Fibroblast of the aortic adventitia (primary cell): ENCODE results near the gene MARK2. TPM values are rescaled to one million over a fixed set of nuclear protein-coding genes. Genes with fewer than 3 reads are reported as not detected.

Source experiments
- DNase-seq: peaks from one replicate; pipeline ENCODE4 v3.0.0-alpha.2; 2010; ENCODE audit warnings: low read depth
- H3K4me3 ChIP-seq: 2 replicates; pipeline ENCODE4 v1.5.1; 2011; ENCODE audit warnings: low read depth, mild to moderate bottlenecking, control low read depth, low read length, moderate library complexity
- total RNA-seq: library from RNA; depleted of rRNA; stranded (reverse); fragments of >200 nt; gene quantifications from 2 replicates; pipeline ENCODE4 v1.2.3, GENCODE V29; 2012; ENCODE audit warnings: low replicate concordance
- TF ChIP-seq, protein P1 (sequence below): IDR thresholded peaks from 2 replicates; pipeline ENCODE4 v1.5.1; 2011; ENCODE audit warnings: mild to moderate bottlenecking, low read length, control low read depth, inconsistent platforms; ENCODE audit not compliant: insufficient read depth

Gene MARK2
- total RNA-seq, 1 donor: 12.7 TPM

DNA sequence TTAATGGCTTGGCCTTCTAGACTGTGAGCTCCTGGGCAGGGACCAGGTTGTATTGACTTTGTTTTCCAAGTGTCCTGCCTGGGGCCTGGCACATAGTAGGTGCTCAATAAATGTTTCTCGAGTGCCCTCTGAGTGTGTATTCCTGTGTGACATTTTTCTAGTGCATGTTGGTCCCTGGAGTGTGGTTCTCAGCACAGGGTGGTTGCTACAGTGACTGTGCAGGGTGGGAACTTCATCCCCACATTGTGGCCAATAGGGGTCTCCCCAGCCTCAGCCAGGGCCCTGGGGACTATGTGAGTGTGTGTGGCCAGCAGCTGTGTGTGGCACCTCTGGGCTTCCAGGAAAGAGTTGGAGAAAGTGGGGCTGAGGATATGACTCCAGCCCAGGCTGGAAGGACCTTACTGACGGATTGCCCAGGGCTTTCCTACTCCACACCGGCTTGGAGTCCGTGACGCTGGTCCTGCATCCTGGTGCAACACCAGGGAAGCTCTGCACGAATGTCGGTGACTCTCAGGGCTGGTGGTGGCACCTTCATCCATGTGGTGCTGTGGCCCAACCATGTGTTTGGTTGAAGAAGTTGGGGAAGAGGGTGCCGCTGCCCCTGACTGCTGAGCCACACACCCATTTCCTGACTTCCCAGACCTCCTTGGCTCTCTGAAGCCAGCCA, 9.0 kb upstream of the MARK2 start:
- TF ChIP-seq, protein P1, sequence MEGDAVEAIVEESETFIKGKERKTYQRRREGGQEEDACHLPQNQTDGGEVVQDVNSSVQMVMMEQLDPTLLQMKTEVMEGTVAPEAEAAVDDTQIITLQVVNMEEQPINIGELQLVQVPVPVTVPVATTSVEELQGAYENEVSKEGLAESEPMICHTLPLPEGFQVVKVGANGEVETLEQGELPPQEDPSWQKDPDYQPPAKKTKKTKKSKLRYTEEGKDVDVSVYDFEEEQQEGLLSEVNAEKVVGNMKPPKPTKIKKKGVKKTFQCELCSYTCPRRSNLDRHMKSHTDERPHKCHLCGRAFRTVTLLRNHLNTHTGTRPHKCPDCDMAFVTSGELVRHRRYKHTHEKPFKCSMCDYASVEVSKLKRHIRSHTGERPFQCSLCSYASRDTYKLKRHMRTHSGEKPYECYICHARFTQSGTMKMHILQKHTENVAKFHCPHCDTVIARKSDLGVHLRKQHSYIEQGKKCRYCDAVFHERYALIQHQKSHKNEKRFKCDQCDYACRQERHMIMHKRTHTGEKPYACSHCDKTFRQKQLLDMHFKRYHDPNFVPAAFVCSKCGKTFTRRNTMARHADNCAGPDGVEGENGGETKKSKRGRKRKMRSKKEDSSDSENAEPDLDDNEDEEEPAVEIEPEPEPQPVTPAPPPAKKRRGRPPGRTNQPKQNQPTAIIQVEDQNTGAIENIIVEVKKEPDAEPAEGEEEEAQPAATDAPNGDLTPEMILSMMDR: peak; percentile 9
- DNase-seq: peak; percentile 18

DNA sequence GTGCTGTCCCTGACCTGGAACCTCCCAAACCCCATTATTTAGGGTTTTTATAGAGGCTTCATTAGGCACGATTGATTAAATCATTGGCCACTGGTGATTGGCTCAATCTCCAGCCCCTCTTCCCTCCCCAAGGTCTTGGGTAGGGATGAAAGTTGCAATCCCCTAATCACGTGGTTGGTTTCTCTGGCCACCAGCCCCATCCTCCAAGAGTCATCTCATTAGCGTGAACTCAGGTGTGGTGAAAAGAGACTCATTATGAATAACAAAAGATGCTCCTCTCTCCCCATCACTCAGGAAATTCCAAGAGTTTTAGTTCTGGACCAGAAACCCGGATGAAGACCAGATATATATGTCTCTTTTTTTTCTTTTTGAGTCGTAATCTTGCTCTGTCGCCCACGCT, 7.6 kb upstream of the MARK2 start:
- TF ChIP-seq, protein P1: no peak
- DNase-seq: no peak

More for the DNA sequence above, 9.0 kb upstream of the MARK2 start:
- H3K4me3 ChIP-seq: no peak overlapping the region

DNA sequence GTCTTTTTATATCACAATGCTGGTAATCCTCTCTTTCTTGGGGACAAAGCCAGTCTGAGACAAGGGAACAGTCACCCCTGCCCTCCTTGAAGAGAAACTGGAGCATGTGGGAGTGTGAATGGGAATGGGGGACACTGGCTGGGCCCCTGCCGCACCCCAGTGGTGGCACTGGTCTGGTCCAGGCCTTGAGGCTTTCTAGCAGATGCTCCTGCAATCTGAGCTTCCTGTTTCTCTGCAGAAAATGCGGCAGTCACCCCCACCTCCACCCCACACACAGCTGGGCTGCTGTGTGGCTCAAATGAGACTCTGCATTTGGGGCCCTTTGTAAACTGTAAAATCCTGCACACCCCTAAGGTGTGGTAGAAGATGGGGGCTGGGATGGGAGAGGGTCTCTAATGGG, 6.6 kb upstream of the MARK2 start:
- TF ChIP-seq, protein P1: no peak
- no peak overlapping the region for H3K4me3 ChIP-seq
- DNase-seq: no peak

More for the DNA sequence above, 7.6 kb upstream of the MARK2 start:
- no peak overlapping the region for H3K4me3 ChIP-seq

DNA sequence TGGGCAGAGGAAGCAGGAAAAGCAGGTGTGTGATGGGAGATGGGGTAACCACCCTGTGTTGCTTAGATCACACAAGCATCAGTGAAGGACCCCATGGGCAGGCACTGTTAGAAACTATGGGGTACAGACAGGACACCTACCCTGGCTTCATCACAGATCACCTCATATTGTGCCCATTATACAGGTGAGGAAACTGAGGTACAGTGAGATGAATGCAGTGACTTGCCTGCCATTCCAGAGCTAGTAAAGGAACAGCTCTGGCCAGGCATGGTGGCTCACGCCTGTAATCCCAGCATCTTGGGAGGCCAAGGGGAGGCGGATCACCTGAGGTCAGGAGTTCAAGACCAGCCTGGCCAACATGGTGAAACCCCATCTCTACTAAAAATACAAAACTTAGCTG, 5.9 kb upstream of the MARK2 start:
- TF ChIP-seq, protein P1: no peak
- no peak for DNase-seq
- no peak overlapping the region for H3K4me3 ChIP-seq

DNA sequence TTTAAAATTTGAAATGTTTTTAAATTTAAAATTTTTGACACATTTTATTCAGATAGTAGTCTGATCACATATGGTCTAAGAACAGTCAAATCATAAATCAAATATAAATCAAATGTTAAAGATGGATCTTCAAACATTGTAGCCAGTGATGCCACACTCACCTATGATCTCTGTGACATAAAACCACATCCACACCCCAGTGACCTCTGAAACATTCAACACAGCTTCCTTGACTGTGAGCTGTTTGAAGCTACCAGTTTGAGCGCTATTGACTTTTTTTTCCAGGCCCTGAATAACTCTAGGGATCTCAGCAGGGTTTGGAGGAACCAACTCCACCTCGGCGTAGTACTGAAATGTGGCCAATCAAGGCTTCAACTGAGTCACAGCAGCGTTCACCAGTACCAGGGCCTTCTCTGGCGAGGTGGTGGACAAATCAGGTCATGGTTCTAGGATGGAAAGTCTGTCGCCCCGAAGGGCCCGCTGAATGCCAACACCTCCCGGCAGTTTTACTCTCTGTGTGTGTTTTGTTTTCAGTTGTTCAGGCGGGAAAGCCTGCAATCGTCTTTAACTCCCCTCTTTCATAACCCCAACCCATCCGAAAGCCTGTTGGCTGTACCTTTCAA, 4.3 kb upstream of the MARK2 start:
- TF ChIP-seq, protein P1: no peak
- no peak overlapping the region for H3K4me3 ChIP-seq
- no peak for DNase-seq

DNA sequence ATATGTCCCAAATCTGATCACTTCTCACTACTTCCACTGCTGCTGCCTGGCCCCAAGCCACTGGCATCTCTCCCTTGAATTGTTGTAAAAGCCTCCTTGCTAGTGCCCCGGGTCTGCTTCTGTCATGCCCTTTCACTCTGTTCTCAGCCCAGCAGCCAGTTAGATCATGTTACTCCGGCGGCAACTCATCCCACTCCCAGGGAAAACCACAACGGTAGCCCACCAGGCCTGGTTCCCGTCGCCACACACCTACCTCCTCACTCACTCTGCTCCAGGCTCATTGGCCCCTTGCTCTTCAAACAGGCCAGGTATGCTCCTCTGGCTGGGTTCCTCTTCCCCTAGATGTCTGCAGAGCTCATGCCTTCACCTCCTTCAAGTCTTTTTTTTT, 3.8 kb upstream of the MARK2 start:
- TF ChIP-seq, protein P1: no peak
- H3K4me3 ChIP-seq: no peak overlapping the region
- no peak for DNase-seq
